Measurements from ENCODE around the gene CACNA2D3. TPM values are rescaled to one million over a fixed set of nuclear protein-coding genes. Genes with fewer than 3 reads are reported as not detected.
A peak's percentile ranks its signal among the peaks of the same experiment; 100 is the strongest.

The CACNA2D3 gene
- polyA plus RNA-seq, 1 donor from 2014 or later = 26.2 TPM

GRCh38 chr3:54125300-54125699 is 2.9 kb downstream of the CACNA2D3 start:
- TF ChIP-seq RAD21 (conservative IDR thresholded peaks at IDR 0.05) (no peak), REST (IDR thresholded peaks at IDR 0.05; ENCODE audit: borderline replicate concordance) (no peak), TAF1 (IDR thresholded peaks at IDR 0.05; ENCODE audit: low read depth) (no peak), SMC3 (conservative IDR thresholded peaks at IDR 0.05; ENCODE audit: poor library complexity) (no peak), EZH2 (IDR thresholded peaks at IDR 0.05; ENCODE audit: borderline replicate concordance, insufficient read depth, low read length, poor library complexity, severe bottlenecking) (no peak), POLR2AphosphoS5 (IDR thresholded peaks at IDR 0.05) (no peak), CTCF (IDR thresholded peaks at IDR 0.05; ENCODE audit: poor library complexity, severe bottlenecking) (no peak), EP300 (conservative IDR thresholded peaks at IDR 0.05; ENCODE audit: poor library complexity, severe bottlenecking) (no peak), MXI1 (conservative IDR thresholded peaks at IDR 0.05; ENCODE audit: poor library complexity, severe bottlenecking) (no peak)
- Histone ChIP-seq H3K9me3 (ENCODE audit: low read length) (no peaks in the 10 kb centered on the region), H2AFZ (ENCODE audit: low read depth, low read length) (no peak overlapping the region), H3K4me2 (ENCODE audit: low read length) (no peak overlapping the region), H3K27me3 (ENCODE audit: insufficient read depth, low read depth, low read length) (peaks cover 57% of the 10 kb centered on the region), H3K4me3 (ENCODE audit: low read length) (peak overlapping the region; percentile 69), H3K27ac (ENCODE audit: low read length) (no peak overlapping the region), H3K79me2 (replicated peaks; ENCODE audit: insufficient read depth, low read length) (no peaks in the 10 kb centered on the region), H4K20me1 (ENCODE audit: insufficient read depth) (no peaks in the 10 kb centered on the region), H3K9ac (ENCODE audit: low read length) (no peak overlapping the region), H3K9me2 (ENCODE audit: insufficient read depth, low read length) (no peaks in the 10 kb centered on the region), H3K36me3 (ENCODE audit: insufficient read depth, low read length) (no peaks in the 10 kb centered on the region), H3F3A (ENCODE audit: insufficient read depth, low read length, poor library complexity, severe bottlenecking) (no peaks in the 10 kb centered on the region)

DNA sequence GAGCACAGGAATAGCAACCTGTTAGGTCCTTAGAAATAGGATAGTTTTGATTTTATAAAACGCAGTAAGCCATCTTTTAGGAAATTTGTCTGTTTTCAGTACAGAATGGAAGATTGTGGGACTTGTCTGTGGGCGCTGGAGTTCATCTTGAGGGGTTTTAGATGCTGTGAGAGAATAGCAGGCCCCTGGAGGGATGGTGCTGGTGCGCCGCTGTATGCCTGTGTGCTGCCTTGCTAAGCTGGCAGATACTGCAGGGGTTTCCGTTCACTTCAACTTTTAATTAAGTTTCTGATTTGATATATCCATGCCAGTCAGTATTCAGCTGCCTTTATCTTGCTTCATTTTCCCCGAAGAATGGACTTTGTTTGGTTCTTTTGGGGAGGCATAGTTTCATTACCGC is 4.2 kb downstream of the CACNA2D3 start:
- Histone ChIP-seq H3K36me3 (ENCODE audit: insufficient read depth, low read length) (no peaks in the 10 kb centered on the region), H3K4me2 (ENCODE audit: low read length) (no peak overlapping the region), H3K79me2 (replicated peaks; ENCODE audit: insufficient read depth, low read length) (no peaks in the 10 kb centered on the region), H3F3A (ENCODE audit: insufficient read depth, low read length, poor library complexity, severe bottlenecking) (no peaks in the 10 kb centered on the region), H3K4me3 (ENCODE audit: low read length) (no peak overlapping the region), H3K27ac (ENCODE audit: low read length) (no peak overlapping the region), H2AFZ (ENCODE audit: low read depth, low read length) (no peak overlapping the region), H4K20me1 (ENCODE audit: insufficient read depth) (no peaks in the 10 kb centered on the region), H3K9me3 (ENCODE audit: low read length) (no peaks in the 10 kb centered on the region), H3K9me2 (ENCODE audit: insufficient read depth, low read length) (no peaks in the 10 kb centered on the region), H3K9ac (ENCODE audit: low read length) (no peak overlapping the region), H3K27me3 (ENCODE audit: insufficient read depth, low read depth, low read length) (peaks cover 44% of the 10 kb centered on the region)
- no peak for TF ChIP-seq SMC3 (conservative IDR thresholded peaks at IDR 0.05; ENCODE audit: poor library complexity)
- TF ChIP-seq MXI1 (conservative IDR thresholded peaks at IDR 0.05; ENCODE audit: poor library complexity, severe bottlenecking) = no peak
- no peak for TF ChIP-seq POLR2AphosphoS5 (IDR thresholded peaks at IDR 0.05)
- no peak for TF ChIP-seq CTCF (IDR thresholded peaks at IDR 0.05; ENCODE audit: poor library complexity, severe bottlenecking)
- TF ChIP-seq RAD21 (conservative IDR thresholded peaks at IDR 0.05) = no peak
- no peak for TF ChIP-seq EP300 (conservative IDR thresholded peaks at IDR 0.05; ENCODE audit: poor library complexity, severe bottlenecking)
- TF ChIP-seq REST (IDR thresholded peaks at IDR 0.05; ENCODE audit: borderline replicate concordance) = no peak
- TF ChIP-seq EZH2 (IDR thresholded peaks at IDR 0.05; ENCODE audit: borderline replicate concordance, insufficient read depth, low read length, poor library complexity, severe bottlenecking) = no peak
- no peak for TF ChIP-seq TAF1 (IDR thresholded peaks at IDR 0.05; ENCODE audit: low read depth)

Data from neural cell (in vitro differentiated cells).